ENCODE measurements around the gene NSMF.

- TF ChIP-seq CTCF (conservative IDR thresholded peaks at IDR 0.05): no peak
- TF ChIP-seq EZH2 (IDR thresholded peaks at IDR 0.05; ENCODE audit: low read depth): no peak
Measured at GRCh38 chr9:137482094-137482781, 23.1 kb upstream of the NSMF start.
